Spinal cord (tissue), 10 donors: ENCODE measurements around the gene ZNF408. TPM values are rescaled to one million over a fixed set of nuclear protein-coding genes. Genes with fewer than 3 reads are reported as not detected.
A peak's percentile ranks its signal among the peaks of the same experiment; 100 is the strongest.

Experiments used
- DNase-seq, 6 donors: peaks; one replicate each; pipeline versions ENCODE4 v3.0.0 to v3.0.0-alpha.2; 2013 to 2015; ENCODE audit warnings: low spot score in 6 of 6, low read depth in 4 of 6
- H3K27ac ChIP-seq: one replicate; pipeline ENCODE4 v1.5.1; 2013; ENCODE audit warnings: low read depth, low read length, control low read depth
- H3K27me3 ChIP-seq: one replicate; pipeline ENCODE4 v1.6.1; 2013; ENCODE audit warnings: low read length; ENCODE audit not compliant: control insufficient read depth, insufficient read depth
- H3K36me3 ChIP-seq: one replicate; pipeline ENCODE4 v1.6.1; 2013; ENCODE audit warnings: low read length; ENCODE audit not compliant: control insufficient read depth, insufficient read depth
- H3K4me1 ChIP-seq: one replicate; pipeline ENCODE4 v1.6.1; 2013; ENCODE audit warnings: low read length; ENCODE audit not compliant: control insufficient read depth, insufficient read depth
- H3K4me3 ChIP-seq: one replicate; pipeline ENCODE4 v1.5.1; 2013; ENCODE audit warnings: low read depth, low read length, control low read depth
- H3K9me3 ChIP-seq: one replicate; pipeline ENCODE4 v1.6.1; 2013; ENCODE audit warnings: low read length; ENCODE audit not compliant: control insufficient read depth, insufficient read depth
- WGBS: methylation state at CpG from one replicate; pipeline ENCODE4 v1.1.5; 2013; ENCODE audit warnings: missing lambda C conversion rate; ENCODE audit not compliant: insufficient coverage; 5-methylcytosine and 5-hydroxymethylcytosine counted together
- polyA plus RNA-seq, 2 donors: library from polyadenylated mRNA; unstranded; fragments of 120-200 nt; gene quantifications; one replicate each; pipeline ENCODE4 v1.2.1, GENCODE V29; 2013; ENCODE audit not compliant: insufficient read length in 2 of 2
- total RNA-seq, 2 donors: library from RNA; depleted of rRNA in 1 of 2; stranded (reverse); fragments of 120-200 nt in 1 of 2; fragments of >200 nt in 1 of 2; gene quantifications; one replicate each; pipeline versions ENCODE4 v1.2.3 to v1.2.4, GENCODE V29; 2013 to 2014
- donor health status: healthy.

Gene ZNF408
- total and polyA plus RNA-seq, 4 donors, result 2.2 to 12.7 (median 9.9) TPM

DNA sequence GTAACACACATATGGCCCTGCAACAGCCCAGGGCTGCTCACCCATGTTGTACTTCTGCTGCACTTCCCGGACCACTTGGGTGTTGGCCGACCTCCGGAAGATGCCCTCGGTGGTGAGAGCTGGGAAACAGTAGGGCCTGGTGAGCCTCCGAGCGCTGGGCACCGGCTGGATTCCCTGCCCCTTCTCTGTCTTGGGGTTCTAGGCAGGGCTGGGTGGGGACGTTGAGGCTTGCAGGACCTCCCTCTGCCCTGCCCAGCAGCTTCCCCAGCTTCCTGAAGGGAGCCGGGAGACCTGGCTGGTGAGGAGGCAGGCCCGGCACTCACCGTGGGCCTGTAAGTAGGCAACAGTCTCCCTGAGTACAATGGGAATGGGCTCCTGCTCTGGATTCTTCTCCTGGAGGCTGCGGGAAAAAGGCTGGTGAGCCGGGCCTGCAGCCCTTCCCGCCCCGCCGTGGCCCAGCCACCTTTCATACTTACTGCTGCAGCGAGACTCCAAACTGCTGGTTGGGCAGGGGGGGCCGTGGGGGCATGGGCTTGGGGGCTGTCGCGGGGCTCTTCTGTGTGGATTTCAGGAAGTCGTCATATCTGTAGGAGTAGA is 20.6 kb upstream of the ZNF408 start:
- 91% methylated on average over 20 of the region's 21 CpGs for WGBS
- no peaks in the 10 kb centered on the region for H3K9me3 ChIP-seq
- no peaks in the 10 kb centered on the region for H3K27me3 ChIP-seq
- no peak overlapping the region for H3K27ac ChIP-seq
- H3K4me1 ChIP-seq, result peaks cover 12% of the 10 kb centered on the region
- peaks cover 82% of the 10 kb centered on the region for H3K36me3 ChIP-seq
- no peak overlapping the region for H3K4me3 ChIP-seq
- DNase-seq, result no peak

DNA sequence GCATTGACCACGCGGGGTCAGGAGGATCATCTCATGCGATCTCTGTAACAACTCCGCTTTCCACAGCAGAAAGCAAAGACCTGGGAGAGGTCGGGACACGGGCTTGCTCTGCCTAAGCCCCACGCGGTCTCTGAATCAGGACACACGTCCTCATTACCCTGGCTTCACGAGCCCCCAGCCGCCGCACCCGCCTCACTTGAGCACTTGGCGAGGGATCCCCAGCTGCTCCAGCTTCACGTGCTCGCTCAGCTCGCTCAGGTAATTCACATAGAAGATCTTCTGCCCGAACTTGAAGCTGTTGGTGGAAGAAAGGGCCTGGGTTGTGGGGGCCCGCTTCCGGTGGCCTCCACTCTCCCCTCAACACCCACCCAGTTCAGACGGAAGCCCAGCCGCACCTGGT is 20.0 kb upstream of the ZNF408 start:
- DNase-seq, result no peak
- no peak overlapping the region for H3K27ac ChIP-seq
- no peak overlapping the region for H3K4me3 ChIP-seq
- H3K4me1 ChIP-seq, result peaks cover 7% of the 10 kb centered on the region
- H3K9me3 ChIP-seq, result no peaks in the 10 kb centered on the region
- peaks cover 82% of the 10 kb centered on the region for H3K36me3 ChIP-seq
- 95% methylated on average over 19 of the region's 22 CpGs for WGBS
- no peaks in the 10 kb centered on the region for H3K27me3 ChIP-seq

DNA sequence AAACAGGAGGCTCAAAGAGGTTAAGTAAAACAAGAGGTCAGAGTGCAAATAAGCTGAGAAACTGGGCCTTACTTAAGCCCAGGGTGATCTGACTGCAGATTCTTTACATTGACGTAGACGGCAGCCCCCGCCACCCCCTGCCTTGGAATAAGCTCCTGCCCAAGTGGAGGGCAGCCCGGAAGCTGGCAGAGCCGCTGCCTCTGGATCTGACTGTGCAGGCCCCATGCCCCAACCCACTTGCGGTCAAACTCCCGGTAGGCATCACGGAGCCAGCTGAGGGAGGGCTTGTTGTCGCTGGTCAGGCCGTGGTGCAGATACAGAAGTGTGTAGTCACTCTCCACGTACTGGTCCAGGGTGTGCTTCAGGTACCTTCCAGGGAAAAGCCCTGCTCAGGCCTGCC is 19.0 kb upstream of the ZNF408 start:
- no peaks in the 10 kb centered on the region for H3K27me3 ChIP-seq
- H3K27ac ChIP-seq, result no peak overlapping the region
- H3K4me3 ChIP-seq, result no peak overlapping the region
- 99% methylated on average over 11 of the region's 11 CpGs for WGBS
- H3K36me3 ChIP-seq, result peaks cover 81% of the 10 kb centered on the region
- H3K4me1 ChIP-seq, result peaks cover 5% of the 10 kb centered on the region
- no peaks in the 10 kb centered on the region for H3K9me3 ChIP-seq
- no peak for DNase-seq

DNA sequence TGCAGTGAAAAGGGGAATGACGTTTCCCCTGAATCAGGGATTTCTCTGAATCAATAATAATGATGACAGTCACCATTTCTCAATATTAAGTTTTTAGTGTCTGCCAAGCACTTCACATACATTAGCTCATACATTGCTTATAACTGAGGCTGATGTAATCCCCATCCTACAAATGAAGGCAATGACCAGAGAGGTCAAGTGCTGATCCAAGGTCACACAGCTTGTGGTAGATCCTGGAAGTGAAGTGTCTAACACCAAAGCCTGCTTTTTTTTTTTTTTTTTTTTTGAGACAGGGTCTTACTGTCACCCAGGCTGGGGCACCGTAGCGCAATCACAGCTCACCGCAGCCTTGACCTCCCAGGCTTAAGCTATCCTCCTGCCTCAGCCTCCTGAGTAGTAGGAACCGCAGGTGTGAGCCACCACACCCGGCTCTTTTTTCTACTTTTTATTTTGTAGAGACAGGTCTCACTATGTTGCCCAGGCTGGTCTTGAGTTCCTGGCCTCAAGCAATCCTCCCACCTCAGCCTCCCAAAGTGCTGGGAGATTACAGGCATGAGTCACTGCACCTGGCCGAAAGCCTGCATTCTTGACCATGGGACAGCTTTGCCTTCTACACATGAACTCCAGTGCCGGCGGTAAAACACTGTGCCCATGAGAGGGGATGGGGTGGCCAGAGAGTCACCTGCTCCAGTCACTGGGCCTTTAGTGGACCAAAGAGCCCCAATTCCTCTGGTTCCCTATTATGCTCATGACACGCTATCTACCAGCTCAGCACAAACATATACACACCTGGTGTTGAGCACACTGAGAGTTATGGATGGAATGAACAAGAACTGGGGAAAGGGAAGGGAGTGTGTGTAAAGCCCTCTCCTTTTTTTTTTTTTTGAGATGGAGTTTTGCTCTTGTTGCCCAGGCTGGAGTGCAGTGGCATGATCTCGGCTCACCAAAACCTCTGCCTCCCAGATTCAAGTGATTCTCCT is 17.8 kb upstream of the ZNF408 start:
- Histone ChIP-seq H3K4me1 (peaks cover 12% of the 10 kb centered on the region), H3K27me3 (no peaks in the 10 kb centered on the region), H3K9me3 (no peaks in the 10 kb centered on the region), H3K36me3 (peaks cover 79% of the 10 kb centered on the region), H3K4me3 (no peak overlapping the region), H3K27ac (no peak overlapping the region)
- 100% methylated on average over 8 of the region's 11 CpGs for WGBS
- DNase-seq, result no peak

DNA sequence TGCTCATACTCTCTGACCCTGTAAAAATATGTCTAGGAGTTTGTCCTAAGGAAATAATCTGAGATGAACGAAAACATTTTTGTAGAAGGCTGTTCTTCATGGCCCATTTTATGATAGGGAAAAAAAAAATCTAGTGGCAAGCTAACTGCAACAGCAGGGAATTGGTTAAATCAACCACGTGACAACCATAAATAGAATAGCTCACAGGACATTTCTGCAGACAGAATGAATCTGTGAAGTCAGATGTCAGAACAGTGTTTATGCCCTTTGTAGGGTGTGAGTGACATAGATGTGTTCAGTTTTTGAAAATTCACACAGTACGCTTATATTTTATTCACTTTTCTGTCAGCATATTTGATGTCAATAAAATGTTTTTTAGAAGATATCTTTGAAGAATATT is 16.5 kb upstream of the ZNF408 start:
- Histone ChIP-seq H3K4me1 (peaks cover 14% of the 10 kb centered on the region), H3K27me3 (no peaks in the 10 kb centered on the region), H3K36me3 (peaks cover 70% of the 10 kb centered on the region), H3K9me3 (no peaks in the 10 kb centered on the region), H3K27ac (no peak overlapping the region), H3K4me3 (no peak overlapping the region)
- no CpG with 5 or more reads among the region's 3 CpGs for WGBS
- DNase-seq, result no peak

DNA sequence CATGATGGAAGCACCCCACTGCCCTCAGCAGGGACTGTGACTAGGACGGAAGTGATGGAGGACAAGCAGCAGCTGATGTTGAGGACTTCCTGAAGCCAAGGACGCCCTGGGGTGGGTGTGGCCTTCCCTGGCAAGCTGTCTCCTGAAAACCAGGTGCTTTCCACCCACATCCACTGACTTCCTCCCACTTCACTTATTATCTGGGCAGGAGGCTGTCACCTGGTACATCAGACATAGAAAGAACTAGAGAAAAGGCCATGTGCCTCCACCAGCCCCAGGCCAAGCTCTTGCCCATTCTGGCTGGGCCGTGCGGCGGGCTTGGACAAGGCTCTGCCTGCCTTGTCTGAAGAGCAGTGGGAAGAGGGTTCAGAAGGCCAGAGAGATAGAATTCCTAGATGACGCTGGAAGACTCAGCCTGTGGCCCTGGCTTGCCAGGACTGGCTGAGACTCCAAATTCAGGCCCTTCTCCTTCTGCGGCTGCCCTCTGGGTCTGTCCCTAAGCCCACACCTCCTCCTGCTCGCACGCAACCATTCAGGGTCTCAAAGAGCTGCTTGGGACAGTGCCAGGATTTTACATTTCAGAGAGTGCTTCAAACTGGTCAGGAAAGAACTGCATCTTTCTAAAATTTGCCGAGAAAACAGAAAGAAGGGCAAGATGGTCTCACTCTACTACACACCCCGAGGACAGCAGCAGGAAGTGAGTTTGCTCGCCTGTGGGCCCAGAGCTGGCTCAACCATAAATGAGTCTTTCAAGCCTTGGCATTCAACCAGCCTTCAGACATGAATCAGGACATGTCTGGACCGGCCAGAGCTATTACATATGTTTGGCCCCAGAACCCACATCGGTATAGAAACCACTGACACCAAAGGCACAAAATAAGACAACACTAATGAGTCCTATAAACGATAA is 13.7 kb upstream of the ZNF408 start:
- WGBS, result 76% methylated on average over 12 of the region's 15 CpGs
- no peaks in the 10 kb centered on the region for H3K9me3 ChIP-seq
- peak overlapping the region; percentile 47 for H3K27ac ChIP-seq
- H3K27me3 ChIP-seq, result no peaks in the 10 kb centered on the region
- peaks cover 14% of the 10 kb centered on the region for H3K4me1 ChIP-seq
- H3K36me3 ChIP-seq, result peaks cover 60% of the 10 kb centered on the region
- no peak overlapping the region for H3K4me3 ChIP-seq
- DNase-seq, result peak in 2 of 6 donors; percentile 19 to 30

DNA sequence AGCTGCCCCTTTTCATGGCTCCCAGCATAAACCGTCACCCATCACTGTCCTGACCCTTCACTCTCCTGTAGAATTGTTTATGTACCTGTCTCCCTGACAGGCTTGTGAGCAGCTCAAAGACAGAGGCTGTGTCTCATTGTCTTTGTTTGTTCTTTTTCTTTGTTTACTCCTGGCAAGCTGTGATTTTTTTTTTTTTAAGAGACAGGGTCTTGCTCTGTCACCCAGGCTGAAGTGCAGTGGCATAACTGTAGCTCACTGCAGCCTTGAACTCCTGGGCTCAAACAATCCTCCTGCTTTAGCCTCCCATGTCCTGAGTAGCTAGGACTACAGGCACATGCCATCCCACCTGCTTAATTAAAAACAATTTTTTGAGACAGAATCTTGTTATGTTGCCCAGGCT is 10.1 kb upstream of the ZNF408 start:
- no peak overlapping the region for H3K4me3 ChIP-seq
- peaks cover 71% of the 10 kb centered on the region for H3K36me3 ChIP-seq
- WGBS, result 100% methylated on average over 1 of the region's 1 CpG
- H3K9me3 ChIP-seq, result no peaks in the 10 kb centered on the region
- DNase-seq, result no peak
- H3K4me1 ChIP-seq, result peaks cover 38% of the 10 kb centered on the region
- H3K27ac ChIP-seq, result no peak overlapping the region
- no peaks in the 10 kb centered on the region for H3K27me3 ChIP-seq

DNA sequence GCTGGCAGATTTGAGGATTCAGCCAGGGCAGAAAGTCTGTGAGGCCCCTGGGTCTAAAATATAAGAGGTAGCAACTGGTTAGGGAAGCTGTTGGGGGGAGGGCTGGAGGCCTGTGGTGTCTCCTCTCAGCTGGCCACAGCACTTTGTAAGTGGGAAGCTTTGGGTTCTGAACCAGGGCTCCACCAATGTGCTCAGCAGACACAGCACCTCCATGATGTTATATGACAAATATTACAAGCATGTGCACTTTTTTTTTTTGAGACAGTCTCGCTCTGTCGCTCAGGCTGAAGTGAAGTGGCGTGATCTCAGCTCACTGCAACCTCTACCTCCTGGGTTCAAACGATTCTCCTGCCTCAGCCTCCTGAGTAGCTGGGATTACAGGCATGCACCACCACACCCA is 8.4 kb upstream of the ZNF408 start:
- WGBS, result 100% methylated on average over 1 of the region's 4 CpGs
- peaks cover 46% of the 10 kb centered on the region for H3K4me1 ChIP-seq
- H3K4me3 ChIP-seq, result no peak overlapping the region
- H3K9me3 ChIP-seq, result no peaks in the 10 kb centered on the region
- no peaks in the 10 kb centered on the region for H3K27me3 ChIP-seq
- peaks cover 68% of the 10 kb centered on the region for H3K36me3 ChIP-seq
- H3K27ac ChIP-seq, result no peak overlapping the region
- DNase-seq, result no peak

DNA sequence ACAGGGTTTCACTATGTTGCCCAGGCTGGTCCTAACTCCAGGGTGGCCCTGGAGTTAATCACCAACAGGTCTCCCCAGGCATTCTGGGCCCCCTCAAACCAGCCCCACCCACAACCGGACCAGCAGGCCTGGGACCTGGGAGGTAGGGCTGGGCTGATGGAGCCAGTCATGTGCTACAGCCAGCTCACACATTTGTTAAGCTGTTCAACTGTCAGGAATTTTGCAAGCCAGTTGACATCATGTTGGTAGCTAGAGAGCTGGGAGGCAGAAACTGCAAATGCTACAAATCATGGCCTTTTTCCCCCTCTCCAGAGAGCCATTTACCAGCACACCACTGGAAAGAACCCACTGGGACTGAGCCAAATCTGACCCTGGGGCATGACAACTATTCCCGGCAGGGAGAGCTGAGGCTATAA is 7.2 kb upstream of the ZNF408 start:
- no peak overlapping the region for H3K4me3 ChIP-seq
- H3K36me3 ChIP-seq, result peaks cover 60% of the 10 kb centered on the region
- H3K4me1 ChIP-seq, result peaks cover 51% of the 10 kb centered on the region
- peak in 1 of 6 donors; percentile 47 for DNase-seq
- 82% methylated on average over 1 of the region's 2 CpGs for WGBS
- H3K27me3 ChIP-seq, result no peaks in the 10 kb centered on the region
- H3K27ac ChIP-seq, result peak overlapping the region; percentile 40
- H3K9me3 ChIP-seq, result no peaks in the 10 kb centered on the region
